Psoas muscle (tissue), 8 donors: ENCODE data around the gene ECPAS. TPM values are rescaled to one million over a fixed set of nuclear protein-coding genes. Genes with fewer than 3 reads are reported as not detected.
"Not testable (repeated sequence)": the region's sequence is repeated elsewhere in the genome, so short reads cannot be mapped to it uniquely, and the experiment has no call there.

Experiments used
- ATAC-seq, 4 donors: fragments of 200-7000 bp; cut with Tn5 transposase; one replicate each; pipeline ENCODE4 v1.9.1; 2020; ENCODE audit warnings: moderate library complexity in 3 of 4, mild to moderate bottlenecking in 2 of 4
- DNase-seq, 2 donors: peaks; one replicate each; pipeline ENCODE4 v3.0.0-alpha.2; 2020
- H3K27ac ChIP-seq: fragments of 200-600 bp; one replicate; pipeline ENCODE4 v1.8.0; 2022
- H3K27me3 ChIP-seq, 3 donors: fragments of 200-600 bp in 1 of 3; one replicate each; pipeline versions ENCODE4 v1.6.1 to v1.8.0; 2013 to 2022; ENCODE audit warnings: low read length in 2 of 3, mild to moderate bottlenecking in 2 of 3, moderate library complexity in 1 of 3; ENCODE audit not compliant: insufficient read depth in 3 of 3
- H3K36me3 ChIP-seq, 2 donors: fragments of 200-600 bp in 1 of 2; one replicate each; pipeline versions ENCODE4 v1.6.1 to v1.8.0; 2013 to 2022; ENCODE audit warnings: low read depth in 1 of 2, mild to moderate bottlenecking in 1 of 2, moderate library complexity in 1 of 2; ENCODE audit not compliant: insufficient read depth in 1 of 2
- H3K4me1 ChIP-seq: fragments of 200-600 bp; one replicate; pipeline ENCODE4 v1.8.0; 2022
- H3K4me3 ChIP-seq: fragments of 200-600 bp; one replicate; pipeline ENCODE4 v1.8.0; 2022; ENCODE audit warnings: mild to moderate bottlenecking
- H3K9me3 ChIP-seq: fragments of 200-600 bp; one replicate; pipeline ENCODE4 v1.8.0; 2022
- CTCF ChIP-seq: fragments of 200-600 bp; IDR thresholded peaks from one replicate; pipeline ENCODE4 v1.8.0; 2022; ENCODE audit warnings: antibody characterized with exemption
- WGBS, 3 donors: extraction: QIAGEN DNeasy Blood & Tissue Kit; methylation state at CpG; one replicate each; pipeline versions ENCODE4 v1.1.6 to v1.1.7; 2013; 5-methylcytosine and 5-hydroxymethylcytosine counted together
- intact Hi-C, 2 donors: fragments of 100-400 bp; cut with DNase I; formaldehyde crosslinking; loops; one replicate each; pipeline versions ENCODE4 v1.11.0 to v1.14.2; 2022
- polyA plus RNA-seq, 3 donors: library from polyadenylated mRNA; stranded (reverse); fragments of 200-250 nt; gene quantifications; one replicate each; pipeline ENCODE4 v1.2.3, GENCODE V29; 2013
- total RNA-seq, 4 donors: library from RNA; stranded (reverse); fragmentation: NEBNext Ultra II Directional in 2 of 4; extraction: Animal tissue kit (Norgen Biotek cat#: 25700) in 2 of 4; gene quantifications; one replicate each; pipeline versions ENCODE4 v1.2.1 to v1.2.4, GENCODE V29; 2021 to 2023
- donor health status: healthy with polysubstance abuse.
- donor health status: DM: no; HTN: no; CAD: no; lungs with moderate emphysema.
- donor health status: Bipolar disorder and iron deficiency.
- donor health status: healthy.
- donor health status: DM: yes; HTN: yes; CAD: no.
- donor health status: DM: no; HTN: no; CAD: no.
- donor health status: DM: no; HTN: no; CAD: no.
- donor health status: DM: yes; HTN: yes; CAD: no.

Gene ECPAS
- total and polyA plus RNA-seq, 7 donors: 95.9 to 456 (median 307) TPM

GRCh38 chr9:111455638-111456037 lies 28.5 kb downstream of the ECPAS start:
- Histone ChIP-seq H3K36me3 (no peaks in the 10 kb centered on the region), H3K27ac (peak overlapping the region; percentile 46), H3K9me3 (no peaks in the 10 kb centered on the region), H3K27me3 (no peaks in the 10 kb centered on the region), H3K4me3 (no peak overlapping the region), H3K4me1 (peaks cover 91% of the 10 kb centered on the region)
- DNase-seq (no peak), ATAC-seq (peak; percentile 27 to 60 (median 46))
- no peak for TF ChIP-seq CTCF
- intact Hi-C loops: no loop called here
- 93 to 98% (median 96%) methylated on average over 2 of the region's 2 CpGs for WGBS, 3 donors

GRCh38 chr9:111454751-111455150 lies 29.4 kb downstream of the ECPAS start:
- H3K4me1 ChIP-seq: peaks cover 92% of the 10 kb centered on the region
- H3K27ac ChIP-seq: no peak overlapping the region
- H3K36me3 ChIP-seq: peaks cover 0 to 1% of the 10 kb centered on the region in 2 donors
- no peaks in the 10 kb centered on the region for H3K27me3 ChIP-seq
- TF ChIP-seq CTCF: no peak
- intact Hi-C loops: no loop called here
- H3K9me3 ChIP-seq: no peaks in the 10 kb centered on the region
- H3K4me3 ChIP-seq: no peak overlapping the region
- 95 to 98% (median 98%) methylated on average over 5 of the region's 5 CpGs for WGBS, 3 donors
- no peak for ATAC-seq
- DNase-seq: no peak

GRCh38 chr9:111451570-111451969 lies 32.6 kb downstream of the ECPAS start:
- H3K4me1 ChIP-seq: peaks cover 65% of the 10 kb centered on the region
- ATAC-seq (peak in 1 of 4 donors; percentile 51), DNase-seq (no peak)
- H3K36me3 ChIP-seq: peaks cover 0 to 19% of the 10 kb centered on the region in 2 donors
- WGBS, 3 donors: 12 to 18% (median 14%) methylated on average over 1 of the region's 1 CpG
- H3K9me3 ChIP-seq: no peaks in the 10 kb centered on the region
- peak overlapping the region; percentile 70 for H3K27ac ChIP-seq
- H3K27me3 ChIP-seq: no peaks in the 10 kb centered on the region
- peak overlapping the region; percentile 17 for H3K4me3 ChIP-seq
- intact Hi-C loops: no loop called here
- TF ChIP-seq CTCF: no peak

- intact Hi-C loops: no loop called here
- no peak for DNase-seq
- Histone ChIP-seq H3K36me3 (peaks cover 0 to 28% of the 10 kb centered on the region in 2 donors), H3K4me3 (peak overlapping the region; percentile 2), H3K27ac (peak overlapping the region; percentile 70), H3K27me3 (no peaks in the 10 kb centered on the region), H3K4me1 (peaks cover 51% of the 10 kb centered on the region), H3K9me3 (no peaks in the 10 kb centered on the region)
- ATAC-seq: peak; percentile 78 to 88 (median 84)
- 27 to 44% (median 31%) methylated on average over 2 of the region's 2 CpGs for WGBS, 3 donors
- no peak for TF ChIP-seq CTCF
Observed at GRCh38 chr9:111450124-111450523, 34.1 kb downstream of the ECPAS start.

GRCh38 chr9:111449705-111450104 lies 34.5 kb downstream of the ECPAS start:
- Histone ChIP-seq H3K9me3 (no peaks in the 10 kb centered on the region), H3K27me3 (no peaks in the 10 kb centered on the region), H3K4me3 (peak overlapping the region; percentile 2), H3K36me3 (peaks cover 0 to 32% of the 10 kb centered on the region in 2 donors), H3K27ac (peak overlapping the region; percentile 70), H3K4me1 (peaks cover 50% of the 10 kb centered on the region)
- intact Hi-C loops: loop anchor here in 1 of 2 donors (5.0 kb wide), 1 partner anchor 33 kb away; the partner anchor contains the start of gene ECPAS
- peak; percentile 39 to 66 (median 62) for ATAC-seq
- no peak for TF ChIP-seq CTCF
- DNase-seq: no peak
- WGBS, 3 donors: 20 to 40% (median 37%) methylated on average over 1 of the region's 1 CpG

- H3K27ac ChIP-seq, ATAC-seq, DNase-seq, H3K9me3 ChIP-seq, H3K27me3 ChIP-seq, H3K4me3 ChIP-seq: not testable (repeated sequence)
- H3K4me1 ChIP-seq: peaks cover 16% of the 10 kb centered on the region
- 98 to 100% (median 100%) methylated on average over 1 of the region's 1 CpG for WGBS, 3 donors
- H3K36me3 ChIP-seq: peaks cover 0 to 71% of the 10 kb centered on the region in 2 donors
- intact Hi-C loops: loop anchor here in 1 of 2 donors (5.0 kb wide), 1 partner anchor 37 kb away; the partner anchor contains the start of gene ECPAS
Observed at GRCh38 chr9:111445799-111446198, 38.4 kb downstream of the ECPAS start.
